GM21786 (cell line): Measurements from ENCODE around the gene UTY.
"Not testable (repeated sequence)": the region's sequence is repeated elsewhere in the genome, so short reads cannot be mapped to it uniquely, and the experiment has no call there.

Experiments
- ATAC-seq: cut with Tn5 transposase; IDR thresholded peaks from one replicate; pipeline ENCODE4 v1.9.1; 2021; ENCODE audit not compliant: unreplicated experiment

The UTY gene

DNA sequence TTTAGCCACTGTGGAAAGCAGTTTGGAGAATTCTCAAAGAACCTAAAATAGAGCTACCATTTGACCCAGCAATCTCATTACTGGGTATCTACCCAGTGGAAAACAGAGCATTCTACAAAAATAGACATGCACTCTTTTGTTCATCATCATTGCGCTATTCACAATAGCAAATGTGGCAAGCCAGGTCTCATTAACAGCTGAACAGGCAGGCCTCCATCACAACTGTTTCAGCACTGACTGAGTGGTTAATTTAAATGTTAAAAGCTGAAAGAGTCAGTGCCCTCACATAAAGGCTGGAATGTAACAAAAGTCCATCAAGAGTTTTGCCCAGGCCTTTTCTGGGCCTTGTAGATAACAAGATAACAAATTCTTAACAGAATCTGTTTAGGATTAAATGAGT is 166.9 kb downstream of the UTY start:
- no peak for ATAC-seq

GRCh38 chrY:13307959-13308358 is 171.9 kb downstream of the UTY start:
- no peak for ATAC-seq

DNA sequence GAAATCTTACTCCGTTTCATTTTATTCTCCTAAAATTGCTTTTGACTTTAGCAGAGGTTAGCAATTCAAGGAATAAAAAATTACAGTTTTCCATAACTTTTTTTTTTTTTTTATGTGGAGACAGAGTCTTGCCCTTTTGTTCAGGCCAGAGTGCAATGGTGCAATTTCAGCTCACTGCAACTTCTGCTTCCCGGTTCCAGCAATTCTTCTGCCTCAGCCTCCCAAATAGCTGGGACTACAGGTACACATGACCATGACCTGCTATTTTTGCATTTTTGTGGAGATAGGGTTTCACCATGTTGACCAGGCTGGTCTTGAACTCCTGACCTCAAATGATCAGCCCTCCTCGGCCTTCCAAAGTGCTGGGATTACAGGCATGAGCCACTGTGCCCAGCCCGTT is 179.0 kb downstream of the UTY start:
- ATAC-seq, result no peak

- ATAC-seq, result no peak
Measured at GRCh38 chrY:13299411-13299810, 180.4 kb downstream of the UTY start.

DNA sequence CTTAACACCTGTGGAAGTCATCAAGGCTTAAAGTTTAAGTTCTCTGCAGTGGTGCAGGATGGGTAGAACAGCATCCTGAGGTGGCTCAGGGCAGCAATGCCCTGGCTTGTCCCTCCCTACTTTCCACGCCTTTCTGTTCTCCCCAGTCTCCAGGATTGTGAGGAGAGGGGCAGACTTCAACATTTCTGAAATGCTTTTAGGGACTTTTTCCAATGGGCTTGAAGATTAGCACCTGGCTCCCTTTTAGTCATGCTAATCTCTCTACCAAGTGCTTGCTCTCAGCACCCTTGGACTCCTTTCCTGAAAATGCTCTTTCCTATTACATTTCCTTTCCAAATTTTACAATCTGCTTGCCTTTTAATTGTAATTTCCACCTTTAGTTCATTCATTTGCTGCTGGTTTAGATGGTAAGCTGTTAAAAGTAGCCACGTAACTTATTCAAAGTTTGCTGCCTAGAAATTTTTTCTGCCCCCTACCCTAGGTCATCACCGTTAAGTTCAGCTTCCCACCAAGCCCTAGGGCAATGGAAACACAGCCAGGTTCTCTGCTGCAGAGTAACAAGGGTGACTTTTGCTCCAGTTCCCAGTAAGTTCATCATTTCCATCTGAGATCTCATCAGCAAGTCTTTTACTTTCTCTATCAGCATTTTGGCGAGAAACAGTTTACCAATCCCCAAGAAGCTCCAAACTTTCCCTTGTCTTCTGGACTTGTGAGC is 183.5 kb downstream of the UTY start:
- ATAC-seq, result no peak

GRCh38 chrY:13295026-13295425 is 184.8 kb downstream of the UTY start:
- ATAC-seq, result no peak

DNA sequence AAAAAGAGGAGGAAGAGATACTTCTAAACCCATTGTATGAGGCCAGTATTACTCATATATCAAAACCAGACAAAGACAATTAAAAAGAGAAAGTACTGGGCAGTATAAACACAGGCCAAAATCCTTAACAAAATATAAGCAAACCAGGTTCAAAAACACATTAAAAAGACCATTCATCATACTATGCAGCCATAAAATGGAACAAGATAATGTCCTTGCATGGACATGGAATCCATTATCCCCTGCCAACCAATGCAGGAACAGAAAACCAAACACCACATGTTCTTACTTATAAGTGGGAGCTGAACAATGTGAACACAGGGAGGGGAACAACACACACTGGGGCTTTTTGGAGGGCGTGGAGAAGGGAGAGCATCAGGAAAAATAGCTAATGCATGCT is 188.6 kb downstream of the UTY start:
- ATAC-seq, result no peak

- not testable (repeated sequence) for ATAC-seq
Measured at GRCh38 chrY:13282151-13283054, 197.4 kb downstream of the UTY start.

- no peak for ATAC-seq
Measured at GRCh38 chrY:13279561-13279960, 200.3 kb downstream of the UTY start.

DNA sequence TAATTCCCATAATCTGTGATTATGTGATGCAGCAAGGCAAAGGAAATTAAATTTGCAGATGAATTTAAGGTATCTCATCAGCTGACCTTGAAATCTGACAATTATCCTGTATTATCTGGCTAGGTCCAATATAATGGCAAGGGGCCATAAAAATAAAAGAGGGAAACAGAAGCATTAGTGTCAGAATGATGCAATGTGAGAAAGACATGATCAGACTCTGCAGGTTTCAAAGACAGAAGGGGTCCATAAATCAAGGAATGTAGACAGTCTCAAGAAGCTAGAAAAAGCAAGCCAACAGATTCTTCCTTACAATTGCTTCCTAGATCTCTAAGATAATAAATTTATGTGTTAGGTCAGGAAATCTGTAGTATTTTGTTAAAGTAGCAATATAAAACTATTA is 208.1 kb downstream of the UTY start:
- ATAC-seq, result no peak

GRCh38 chrY:13253941-13254440 is 225.8 kb downstream of the UTY start:
- not testable (repeated sequence) for ATAC-seq

DNA sequence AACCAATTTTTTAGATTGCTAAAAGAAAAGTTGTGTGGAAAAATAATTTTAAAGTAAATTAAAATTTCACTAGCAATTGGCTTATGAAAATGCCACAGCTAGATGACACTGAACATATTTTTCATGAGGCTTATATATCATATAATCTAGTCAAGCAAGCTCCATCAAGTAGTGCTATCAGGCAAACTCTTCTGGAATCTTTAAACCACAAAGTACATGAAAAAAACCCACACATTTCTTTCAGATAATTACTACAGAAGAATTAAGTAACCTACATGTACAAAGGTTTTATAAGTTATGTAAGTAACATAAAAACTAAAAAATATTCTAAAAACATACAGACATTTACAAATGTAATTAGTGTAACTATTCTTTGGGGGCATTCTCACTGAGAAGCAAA is 229.4 kb downstream of the UTY start:
- ATAC-seq, result no peak

DNA sequence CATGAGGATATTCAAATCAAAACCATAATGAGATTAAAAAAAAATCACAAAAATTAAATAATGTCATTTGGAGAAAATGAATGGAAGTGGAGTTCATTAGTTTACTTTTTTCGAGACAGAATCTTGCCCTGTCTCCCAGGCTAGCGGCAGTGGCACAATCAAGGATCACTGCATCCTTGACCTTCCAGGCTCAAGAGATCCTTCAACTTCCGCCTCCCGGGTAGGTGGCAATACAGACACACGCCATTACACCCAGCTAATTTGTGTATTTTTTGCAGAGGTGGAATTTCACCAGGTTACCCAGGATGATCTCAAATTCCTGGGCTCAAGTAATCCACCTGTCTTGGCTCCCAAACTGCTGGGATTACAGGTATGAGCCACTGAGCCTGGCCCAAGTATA is 236.1 kb downstream of the UTY start:
- no peak for ATAC-seq

DNA sequence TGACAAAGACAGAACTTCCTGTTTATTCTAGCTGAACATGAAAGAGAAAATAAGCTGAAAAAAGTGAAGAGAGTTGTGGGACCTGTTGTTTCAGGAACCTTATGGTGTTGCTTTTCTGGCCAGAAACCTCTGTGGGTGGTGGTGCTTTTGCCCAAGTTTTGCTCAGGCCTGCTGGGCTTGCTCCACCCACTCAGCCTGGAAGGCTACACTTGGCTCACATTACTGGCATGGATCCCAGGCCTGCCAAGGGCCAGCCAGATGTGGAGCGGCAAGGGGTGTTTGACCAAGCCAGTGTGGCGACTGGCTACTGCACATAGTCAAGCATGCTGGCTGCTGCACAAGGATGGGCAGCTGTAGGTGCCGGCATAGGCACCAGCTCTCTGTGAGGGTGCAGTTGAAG is 245.9 kb downstream of the UTY start:
- no peak for ATAC-seq

- ATAC-seq, result no peak
Measured at GRCh38 chrY:13233118-13233517, 246.7 kb downstream of the UTY start.

DNA sequence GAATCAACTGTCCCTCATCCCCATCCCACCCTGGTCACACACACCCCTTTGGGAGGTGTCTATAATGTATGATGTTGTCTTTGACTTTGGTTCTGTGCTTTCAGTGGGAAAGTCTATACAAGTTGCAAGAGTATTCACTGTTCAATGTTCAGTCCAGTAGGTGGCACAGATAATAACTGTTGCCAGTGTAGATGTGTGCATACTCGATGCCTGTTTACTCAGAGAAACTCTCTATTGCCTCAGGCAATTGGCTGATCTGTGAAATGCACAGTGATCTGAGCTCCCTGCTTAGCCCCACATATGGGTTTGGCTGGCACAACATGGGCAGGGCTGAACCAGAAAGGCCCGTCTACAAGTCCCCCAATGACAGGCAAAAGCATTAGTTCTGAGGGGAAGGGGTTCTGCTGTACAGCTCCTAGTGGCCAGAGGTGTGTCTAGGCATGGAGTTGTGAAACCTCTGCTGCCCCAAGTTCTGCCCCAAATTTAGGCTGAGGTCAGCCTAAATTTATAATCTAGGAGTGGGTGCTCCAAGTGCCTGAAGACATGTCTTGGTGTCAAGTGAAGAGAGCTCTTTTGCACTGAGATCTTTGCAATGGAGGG is 252.4 kb downstream of the UTY start:
- no peak for ATAC-seq

DNA sequence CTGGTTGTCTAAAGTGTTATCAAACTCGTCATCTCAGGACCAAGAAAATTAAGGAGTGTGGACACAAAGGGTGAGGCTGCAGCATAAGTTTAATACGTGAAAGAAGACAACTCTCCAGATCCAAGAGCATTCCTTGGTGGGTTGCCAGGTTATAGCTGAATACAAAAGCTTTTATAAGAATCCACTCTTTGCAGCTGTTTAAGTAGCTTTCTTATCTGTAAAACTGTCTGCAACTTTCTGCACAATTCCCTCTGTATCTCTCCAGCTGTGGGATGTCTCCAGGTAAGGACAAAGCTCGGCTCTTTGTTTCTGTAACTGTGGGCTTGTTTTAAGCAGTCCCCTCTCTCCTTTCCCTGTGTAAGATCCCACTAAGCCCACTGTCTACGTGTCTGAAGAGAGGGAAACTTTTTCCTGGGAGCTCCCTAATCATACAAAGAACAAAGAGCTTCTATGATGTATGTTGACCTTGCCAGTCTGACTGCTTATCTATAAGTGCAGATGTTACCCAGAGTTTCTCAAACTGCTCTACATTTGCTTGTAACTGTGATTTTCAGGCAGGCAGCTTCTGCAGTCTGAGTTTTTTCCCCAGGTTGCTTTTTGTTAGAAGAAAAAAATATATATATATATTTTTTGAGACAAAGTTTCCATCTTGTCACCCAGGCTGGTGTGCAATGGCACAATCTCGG is 268.7 kb downstream of the UTY start:
- no peak for ATAC-seq

GRCh38 chrY:13205214-13205613 is 274.6 kb downstream of the UTY start:
- no peak for ATAC-seq
